Stimulated activated CD4-positive, alpha-beta T cell treated with anti-CD3 and anti-CD28 coated beads, Interleukin-4, amount 100 ng/mL, for 24 hours (primary cell): ENCODE results near the gene BARX1.
"Not testable (repeated sequence)": the region's sequence is repeated elsewhere in the genome, so short reads cannot be mapped to it uniquely, and the experiment has no call there.

ENCODE experiments used
- DNase-seq: peaks from one replicate; pipeline ENCODE4 v3.0.0-alpha.2; 2020

The BARX1 gene, protein sequence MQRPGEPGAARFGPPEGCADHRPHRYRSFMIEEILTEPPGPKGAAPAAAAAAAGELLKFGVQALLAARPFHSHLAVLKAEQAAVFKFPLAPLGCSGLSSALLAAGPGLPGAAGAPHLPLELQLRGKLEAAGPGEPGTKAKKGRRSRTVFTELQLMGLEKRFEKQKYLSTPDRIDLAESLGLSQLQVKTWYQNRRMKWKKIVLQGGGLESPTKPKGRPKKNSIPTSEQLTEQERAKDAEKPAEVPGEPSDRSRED

DNA sequence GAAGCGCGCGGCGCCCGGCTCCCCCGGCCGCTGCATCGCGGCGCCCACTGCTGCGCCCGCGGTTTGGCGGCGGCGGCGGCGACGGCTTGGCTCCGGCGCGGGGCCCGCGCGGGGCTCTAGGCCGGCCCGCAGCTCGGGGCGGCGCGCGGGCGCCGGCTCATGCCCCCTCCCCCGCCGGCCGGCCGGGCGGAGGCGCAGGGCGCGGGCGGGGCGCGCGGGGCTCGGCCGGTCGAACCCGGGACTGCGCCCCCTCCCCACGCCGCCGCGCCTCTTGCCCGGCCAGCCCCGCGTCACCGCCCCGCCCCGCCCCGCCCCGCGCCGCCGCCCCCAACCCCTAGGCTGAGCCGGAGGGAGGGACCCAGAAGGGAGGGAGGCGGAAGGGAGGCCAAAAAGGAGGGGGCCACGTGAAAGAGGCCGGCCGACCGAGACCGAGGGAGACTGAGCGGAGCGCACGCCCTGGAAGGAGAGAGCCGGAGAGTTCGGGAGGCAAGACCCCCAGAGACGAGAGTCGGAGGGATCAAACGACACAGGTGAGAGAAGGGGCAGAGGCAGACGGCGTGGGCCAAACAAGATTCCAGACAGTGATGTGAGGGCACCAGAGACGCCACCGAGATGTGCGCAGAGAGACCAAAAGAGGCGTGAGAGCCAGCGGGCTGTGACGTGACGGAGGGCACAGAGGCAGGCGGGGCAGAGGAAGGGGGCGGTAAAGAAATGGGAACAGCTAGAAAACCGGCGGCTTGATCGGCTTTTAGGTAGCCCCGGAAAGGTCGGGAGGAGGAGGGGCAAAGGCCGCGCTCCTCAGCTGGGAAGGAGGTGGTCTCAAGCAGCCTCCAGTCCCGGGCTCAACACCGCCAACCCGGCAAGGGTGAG is at the start of gene BARX1:
BARX1 (minus strand) TSS at position 245 of the 870 bp plus-strand sequence; CDS start at position 36, 209 bp downstream.
- no peak for DNase-seq

DNA sequence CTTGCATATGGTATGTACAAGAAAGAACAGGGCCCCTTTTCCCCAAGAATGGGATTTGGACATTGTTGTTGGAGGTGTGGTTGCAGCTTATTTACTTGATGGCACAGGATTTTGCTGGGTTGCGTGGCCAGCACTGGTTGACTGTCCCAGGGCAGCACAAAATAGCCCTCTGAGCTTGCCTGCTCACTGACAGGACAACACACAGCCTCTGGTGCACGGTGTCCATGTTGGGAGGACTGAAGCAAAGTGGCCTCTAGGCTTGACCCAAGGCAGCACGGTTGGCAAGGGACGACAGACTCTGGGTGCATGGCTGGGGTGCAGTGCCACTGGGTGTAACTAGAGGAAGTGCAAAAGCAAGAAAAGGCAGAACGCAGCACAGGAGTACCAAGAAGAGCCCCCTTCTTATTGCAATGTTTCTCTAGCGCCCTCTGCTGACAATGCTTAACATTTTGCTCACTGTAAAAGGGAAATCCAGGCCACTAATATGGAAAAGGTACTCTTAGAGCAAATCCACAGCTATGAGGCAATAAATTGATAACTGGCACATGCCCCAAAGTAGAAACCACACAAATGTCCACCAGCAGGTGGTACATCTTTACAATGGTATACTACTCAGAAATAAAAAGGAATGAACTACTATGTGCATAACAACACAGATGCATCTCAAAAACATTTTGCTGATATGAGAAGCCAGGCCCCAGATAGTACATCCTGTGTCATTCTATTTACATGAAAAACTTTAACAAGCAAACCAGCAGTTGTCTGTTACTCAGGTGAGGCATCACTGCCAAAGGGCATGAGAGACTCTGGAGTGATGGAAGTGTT is 47.4 kb upstream of the BARX1 start:
- peak; percentile 11 for DNase-seq

DNA sequence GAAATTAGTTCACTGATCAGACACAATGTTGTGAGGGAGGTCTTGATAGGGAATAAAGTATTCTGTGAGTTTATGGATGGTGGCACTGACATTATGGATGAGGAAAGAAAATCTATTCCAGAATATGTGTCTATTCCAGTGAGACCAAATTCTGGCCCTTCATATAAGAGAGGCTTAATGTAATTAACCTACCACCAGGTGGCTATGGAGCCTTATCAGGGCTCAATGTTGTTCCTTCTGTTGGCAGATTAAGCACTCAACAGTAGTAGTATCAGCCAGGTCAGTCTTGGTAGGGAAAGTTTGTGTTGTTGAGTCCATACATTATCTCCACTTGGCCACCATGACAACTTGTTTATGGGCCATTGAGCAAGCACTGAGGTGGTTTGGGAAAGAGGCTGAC is 41.7 kb upstream of the BARX1 start:
- DNase-seq, result no peak

DNA sequence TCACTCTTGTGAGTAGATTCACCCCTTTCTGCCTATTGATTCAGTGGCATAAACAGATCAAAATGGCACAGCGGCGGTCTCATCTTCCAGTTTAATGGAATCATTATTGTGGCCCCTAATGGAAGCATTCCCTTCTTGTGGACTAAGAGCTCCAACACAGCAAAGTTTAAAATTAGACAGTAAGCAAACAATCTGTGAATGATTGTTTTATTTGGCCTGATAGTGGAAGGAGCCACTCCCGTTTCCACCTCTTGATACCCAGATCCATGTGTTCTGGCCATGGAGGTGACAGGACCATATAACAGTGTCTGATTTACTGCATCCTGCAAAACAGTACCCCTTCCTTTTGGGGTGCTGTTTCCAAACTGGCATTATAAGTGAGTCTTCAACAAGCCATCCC is 41.2 kb upstream of the BARX1 start:
- no peak for DNase-seq

GRCh38 chr9:93994545-93994944 is 39.4 kb upstream of the BARX1 start:
- no peak for DNase-seq

GRCh38 chr9:93994132-93994531 is 39.0 kb upstream of the BARX1 start:
- no peak for DNase-seq

GRCh38 chr9:93992830-93993229 is 37.7 kb upstream of the BARX1 start:
- DNase-seq, result no peak

- no peak for DNase-seq
Observed at GRCh38 chr9:93990448-93990847, 35.3 kb upstream of the BARX1 start.

GRCh38 chr9:93988056-93988455 is 32.9 kb upstream of the BARX1 start:
- DNase-seq, result no peak

- DNase-seq, result no peak
Observed at GRCh38 chr9:93984860-93985259, 29.7 kb upstream of the BARX1 start.

DNA sequence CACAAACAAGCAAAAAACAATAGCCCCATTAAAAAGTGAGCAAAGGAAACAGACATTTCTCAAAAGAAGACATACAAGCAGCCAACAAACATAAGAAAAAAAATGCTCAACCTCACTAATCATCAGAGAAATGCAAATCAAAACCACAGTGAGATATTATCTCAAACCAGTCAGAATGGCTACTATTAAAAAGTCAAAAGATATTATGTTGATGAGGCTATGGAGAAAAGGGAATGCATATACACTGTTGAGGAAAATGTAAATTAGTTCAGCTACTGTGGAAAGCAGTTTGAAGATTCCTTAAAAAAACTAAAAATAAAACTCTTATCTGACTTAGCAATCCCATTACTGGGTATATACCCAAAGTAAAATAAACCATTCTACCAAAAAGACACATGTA is 28.7 kb upstream of the BARX1 start:
- no peak for DNase-seq

DNA sequence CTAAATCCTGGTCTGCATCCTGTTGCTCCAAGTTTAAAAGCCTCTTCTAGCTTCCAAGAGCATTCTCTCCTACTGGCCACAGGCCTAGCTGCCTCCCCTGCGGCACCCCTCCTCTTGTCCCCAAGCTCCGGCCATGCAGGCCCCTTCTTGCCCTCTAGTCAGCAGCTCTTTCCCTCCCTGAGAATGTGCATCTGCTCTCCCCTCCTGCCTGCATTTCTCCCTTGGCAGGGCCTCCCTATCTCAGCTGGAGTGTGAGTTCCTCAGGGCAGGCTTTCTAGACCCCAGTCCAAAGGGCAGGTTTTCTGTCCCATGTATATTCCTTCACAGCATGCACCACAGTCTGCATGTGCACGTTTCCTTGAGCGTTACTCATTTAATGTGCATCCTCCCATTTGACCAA is 24.6 kb upstream of the BARX1 start:
- DNase-seq, result no peak

- no peak for DNase-seq
Observed at GRCh38 chr9:93978551-93978950, 23.4 kb upstream of the BARX1 start.

- DNase-seq, result no peak
Observed at GRCh38 chr9:93976973-93977372, 21.8 kb upstream of the BARX1 start.

DNA sequence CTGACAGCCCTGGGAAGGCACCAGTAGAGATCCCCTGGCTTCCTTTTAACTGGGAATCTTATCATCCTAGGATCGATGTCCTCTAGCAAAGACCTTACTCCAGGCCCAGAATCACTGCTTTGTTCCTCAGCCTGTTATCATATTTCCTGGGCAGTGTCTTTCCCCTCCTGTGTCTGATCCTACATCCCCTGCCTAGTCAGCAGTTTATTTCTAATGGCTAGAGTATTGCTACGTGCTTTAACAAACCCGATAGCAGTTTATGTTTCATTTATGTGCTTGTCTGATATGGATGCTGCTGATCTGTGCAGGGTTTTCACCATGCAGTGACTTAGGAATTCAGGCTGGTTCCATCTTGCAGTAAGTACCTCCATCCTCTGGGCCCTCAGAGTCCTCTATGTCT is 20.9 kb upstream of the BARX1 start:
- DNase-seq, result no peak

GRCh38 chr9:93975262-93975661 is 20.1 kb upstream of the BARX1 start:
- no peak for DNase-seq

- DNase-seq, result no peak
Observed at GRCh38 chr9:93974151-93974550, 19.0 kb upstream of the BARX1 start.

DNA sequence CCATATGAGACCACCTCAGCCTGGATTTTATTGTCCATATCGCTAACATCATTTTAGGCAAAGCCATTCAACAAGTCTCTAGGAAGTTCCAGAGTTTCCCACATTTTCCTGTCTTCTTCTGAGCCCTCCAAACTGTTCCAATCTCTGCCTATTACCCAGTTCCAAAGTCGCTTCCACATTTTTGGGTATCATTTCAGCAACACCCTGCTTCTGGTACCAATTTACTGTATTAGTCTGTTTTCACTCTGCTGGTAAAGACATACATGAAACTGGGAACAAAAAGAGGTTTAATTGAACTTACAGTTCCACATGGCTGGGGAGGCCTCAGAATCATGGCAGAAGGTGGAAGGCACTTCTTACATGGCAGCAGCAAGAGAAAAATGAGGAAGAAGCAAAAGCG is 17.5 kb upstream of the BARX1 start:
- DNase-seq, result not testable (repeated sequence)

DNA sequence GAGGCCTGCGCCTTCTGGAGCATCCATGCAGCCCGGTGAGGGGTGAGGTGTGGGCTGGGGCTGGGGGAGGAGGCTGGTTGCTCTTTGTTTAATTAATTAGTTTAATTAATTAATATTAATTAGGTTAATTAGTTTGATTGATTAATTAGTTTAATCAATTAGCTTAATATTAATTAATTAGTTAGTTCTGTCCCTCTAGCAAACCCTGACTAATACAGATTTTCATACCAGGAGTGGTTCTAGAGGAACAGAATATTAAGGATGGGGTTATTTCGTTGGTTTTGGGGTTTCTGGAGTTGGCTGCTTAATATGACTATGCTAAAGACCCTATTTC is 14.1 kb upstream of the BARX1 start:
- DNase-seq, result no peak

- DNase-seq, result no peak
Observed at GRCh38 chr9:93968451-93969327, 13.5 kb upstream of the BARX1 start.

DNA sequence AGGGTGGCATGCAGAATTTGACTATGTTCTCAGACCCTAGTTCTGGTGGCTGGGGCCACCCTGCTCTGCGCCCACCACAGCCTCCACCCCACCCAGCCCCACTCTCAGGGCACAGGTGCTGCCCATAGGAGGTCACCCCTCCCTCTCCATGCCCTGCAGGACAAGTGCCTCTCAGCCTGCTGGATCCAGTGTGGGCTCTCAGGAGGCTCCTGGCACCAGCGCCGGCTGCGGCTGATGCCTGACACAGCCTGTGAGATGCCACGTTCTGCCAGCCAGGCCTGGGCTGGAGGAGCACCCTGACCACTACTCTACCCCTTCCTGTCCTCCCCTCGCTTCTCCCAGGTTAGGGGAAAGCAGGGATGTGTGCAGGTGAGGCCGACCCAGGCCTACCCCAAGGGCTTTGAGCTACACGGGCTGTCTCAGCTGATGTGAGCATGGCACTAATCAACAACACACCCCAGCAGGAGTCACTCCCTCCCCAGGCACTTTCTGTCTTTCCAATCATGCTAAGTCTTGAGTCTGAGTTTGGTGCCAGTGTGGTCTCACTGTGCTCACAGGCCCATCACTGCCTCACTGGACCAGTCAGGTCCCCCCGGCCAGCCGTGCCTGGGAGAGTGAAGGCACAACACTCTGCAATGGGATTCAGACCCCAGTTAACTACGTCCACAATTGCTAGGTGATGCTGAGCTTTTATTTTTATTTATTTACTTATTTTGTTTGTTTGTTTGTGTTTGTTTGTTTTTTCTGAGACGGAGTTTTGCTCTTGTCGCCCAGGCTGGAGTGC is 12.1 kb upstream of the BARX1 start:
- no peak for DNase-seq
